IPS-NIHi7 (cell line): ENCODE data around the gene SIGLECL1.
"Not testable (repeated sequence)": the region's sequence is repeated elsewhere in the genome, so short reads cannot be mapped to it uniquely, and the experiment has no call there.

Experiments used
- DNase-seq: peaks from one replicate; pipeline ENCODE4 v3.0.0; 2012; ENCODE audit warnings: mixed read lengths; ENCODE audit errors: extremely low spot score

SIGLECL1 gene

GRCh38 chr19:51250786-51251467 lies at the start of gene SIGLECL1:
TSS of gene SIGLECL1 (plus strand) at chr19:51251080. CDS start at chr19:51264073, 12,993 bp downstream.
- DNase-seq: peak; percentile 31

- no peak for DNase-seq
Measured at GRCh38 chr19:51201712-51202111, 49.2 kb upstream of the SIGLECL1 start.

- no peak for DNase-seq
Measured at GRCh38 chr19:51203916-51204315, 47.0 kb upstream of the SIGLECL1 start.

GRCh38 chr19:51204321-51204720 lies 46.6 kb upstream of the SIGLECL1 start:
- DNase-seq: no peak

- DNase-seq: no peak
Measured at GRCh38 chr19:51207747-51208146, 43.1 kb upstream of the SIGLECL1 start.

- DNase-seq: no peak
Measured at GRCh38 chr19:51210191-51210784, 40.6 kb upstream of the SIGLECL1 start.

GRCh38 chr19:51210874-51211361 lies 40.0 kb upstream of the SIGLECL1 start:
- DNase-seq: not testable (repeated sequence)

GRCh38 chr19:51211833-51212232 lies 39.0 kb upstream of the SIGLECL1 start:
- DNase-seq: no peak

GRCh38 chr19:51219307-51219706 lies 31.6 kb upstream of the SIGLECL1 start:
- no peak for DNase-seq

GRCh38 chr19:51219971-51220370 lies 30.9 kb upstream of the SIGLECL1 start:
- DNase-seq: no peak

- no peak for DNase-seq
Measured at GRCh38 chr19:51220996-51221395, 29.9 kb upstream of the SIGLECL1 start.

GRCh38 chr19:51224163-51224641 lies 26.7 kb upstream of the SIGLECL1 start:
- DNase-seq: no peak

GRCh38 chr19:51224898-51225393 lies 25.9 kb upstream of the SIGLECL1 start, which contains the start of gene CD33:
TSS of gene CD33 (plus strand) at chr19:51225080. CDS start at chr19:51225119, 39 bp downstream.
- DNase-seq: not testable (repeated sequence)

- DNase-seq: no peak
Measured at GRCh38 chr19:51226067-51226466, 24.8 kb upstream of the SIGLECL1 start.

GRCh38 chr19:51227326-51227725 lies 23.6 kb upstream of the SIGLECL1 start:
- DNase-seq: no peak

- no peak for DNase-seq
Measured at GRCh38 chr19:51227966-51228365, 22.9 kb upstream of the SIGLECL1 start.

- DNase-seq: no peak
Measured at GRCh38 chr19:51240866-51241265, 10.0 kb upstream of the SIGLECL1 start.

GRCh38 chr19:51242881-51243630 lies 7.8 kb upstream of the SIGLECL1 start:
- DNase-seq: no peak

GRCh38 chr19:51246164-51246552 lies 4.7 kb upstream of the SIGLECL1 start:
- no peak for DNase-seq

- no peak for DNase-seq
Measured at GRCh38 chr19:51247972-51248590, 2.8 kb upstream of the SIGLECL1 start.

GRCh38 chr19:51251468-51251820 lies 564 bp downstream of the SIGLECL1 start:
- no peak for DNase-seq
